Esophagus squamous epithelium (tissue), 5 donors: Measurements from ENCODE around the gene CGNL1. TPM values are rescaled to one million over a fixed set of nuclear protein-coding genes. Genes with fewer than 3 reads are reported as not detected.

Experiments
- DNase-seq: peaks from one replicate; lab custom pipeline; 2025; lab: John Stamatoyannopoulos, UW
- H3K27ac ChIP-seq, 4 donors: fragments of 200-600 bp; sonication (generic); one replicate each; pipeline ENCODE4 v1.5.1; 2016 to 2019; ENCODE audit warnings: mild to moderate bottlenecking in 1 of 4
- H3K27me3 ChIP-seq, 4 donors: fragments of 200-600 bp; sonication (generic); 1 replicate in 3 of 4; 2 replicates in 1 of 4; pipeline versions ENCODE4 v1.5.1 to v1.6.0; 2017 to 2021; ENCODE audit warnings: antibody characterized with exemption in 1 of 4
- H3K36me3 ChIP-seq, 3 donors: fragments of 200-600 bp; sonication (generic); one replicate each; pipeline ENCODE4 v1.5.1; 2016 to 2019
- H3K4me1 ChIP-seq, 3 donors: fragments of 200-600 bp; sonication (generic); one replicate each; pipeline ENCODE4 v1.5.1; 2017 to 2019
- H3K4me3 ChIP-seq, 4 donors: fragments of 200-600 bp; sonication (generic); 1 replicate in 3 of 4; 2 replicates in 1 of 4; pipeline ENCODE4 v1.5.1; 2016 to 2019; ENCODE audit warnings: mild to moderate bottlenecking in 2 of 4, moderate library complexity in 1 of 4
- H3K9me3 ChIP-seq, 3 donors: fragments of 200-600 bp; sonication (generic); one replicate each; pipeline ENCODE4 v1.5.1; 2016 to 2019
- CTCF ChIP-seq, 6 experiments: fragments of 450-650 bp in 4 of 6; fragments of 200-600 bp in 2 of 6; sonication (generic) in 2 of 6; IDR thresholded peaks; one replicate each; pipeline ENCODE4 v1.5.1; 2016 to 2019; ENCODE audit warnings: antibody characterized with exemption in 6 of 6, mild to moderate bottlenecking in 4 of 6, moderate library complexity in 4 of 6
- POLR2A ChIP-seq, 4 donors: fragments of 450-650 bp; IDR thresholded peaks; one replicate each; pipeline ENCODE4 v1.6.1; 2017; ENCODE audit warnings: antibody characterized with exemption in 4 of 4, mild to moderate bottlenecking in 4 of 4, moderate library complexity in 3 of 4
- WGBS, 2 donors: methylation state at CpG; one replicate each; pipeline ENCODE4 v1.1.5; 2018; 5-methylcytosine and 5-hydroxymethylcytosine counted together
- intact Hi-C: fragments of 100-400 bp; cut with DNase I; formaldehyde crosslinking; loops from one replicate; pipeline ENCODE4 v1.15.0; 2022
- total RNA-seq, 4 donors: library from RNA; depleted of rRNA; stranded (reverse); fragments of >200 nt; gene quantifications; one replicate each; pipeline ENCODE4 v1.1.0, GENCODE V29; 2016
- donor health status: DM: yes; HTN: yes; CAD: no.

CGNL1 gene
- total RNA-seq, 4 donors from 2014 or later: 3.8 to 14.7 (median 8.8) TPM

- Histone ChIP-seq H3K9me3 (no peaks in the 10 kb centered on the region), H3K4me3 (no peak overlapping the region), H3K27me3 (no peaks in the 10 kb centered on the region), H3K36me3 (peaks cover 0 to 7% (median 0%) of the 10 kb centered on the region in 3 donors), H3K27ac (no peak overlapping the region), H3K4me1 (no peaks in the 10 kb centered on the region)
- intact Hi-C loops: no loop called here
- TF ChIP-seq POLR2A (IDR thresholded peaks at IDR 0.05) (no peak), CTCF (IDR thresholded peaks at IDR 0.05) (no peak)
- DNase-seq: no peak
- WGBS, 2 donors: 80 to 85% methylated on average over 4 of the region's 4 CpGs
Measured at GRCh38 chr15:57456559-57456958, 80.3 kb downstream of the CGNL1 start.

GRCh38 chr15:57457726-57458125, 81.4 kb downstream of the CGNL1 start:
- WGBS, 2 donors: 72 to 89% methylated on average over 3 of the region's 3 CpGs
- Histone ChIP-seq H3K27me3 (no peaks in the 10 kb centered on the region), H3K27ac (no peak overlapping the region), H3K4me1 (no peaks in the 10 kb centered on the region), H3K9me3 (no peaks in the 10 kb centered on the region), H3K36me3 (no peaks in the 10 kb centered on the region), H3K4me3 (no peak overlapping the region)
- TF ChIP-seq CTCF (IDR thresholded peaks at IDR 0.05): no peak
- no peak for TF ChIP-seq POLR2A (IDR thresholded peaks at IDR 0.05)
- intact Hi-C loops: no loop called here
- DNase-seq: no peak

GRCh38 chr15:57458356-57458781, 82.1 kb downstream of the CGNL1 start:
- Histone ChIP-seq H3K4me1 (no peaks in the 10 kb centered on the region), H3K4me3 (no peak overlapping the region), H3K27me3 (no peaks in the 10 kb centered on the region), H3K36me3 (no peaks in the 10 kb centered on the region), H3K27ac (no peak overlapping the region), H3K9me3 (no peaks in the 10 kb centered on the region)
- no peak for DNase-seq
- intact Hi-C loops: no loop called here
- WGBS, 2 donors: 71 to 73% methylated on average over 7 of the region's 7 CpGs
- TF ChIP-seq POLR2A (IDR thresholded peaks at IDR 0.05) (no peak), CTCF (IDR thresholded peaks at IDR 0.05) (no peak)

GRCh38 chr15:57460208-57460816, 84.0 kb downstream of the CGNL1 start:
- intact Hi-C loops: no loop called here
- no peak overlapping the region for H3K4me3 ChIP-seq
- H3K27ac ChIP-seq: no peak overlapping the region
- H3K36me3 ChIP-seq: no peaks in the 10 kb centered on the region
- H3K4me1 ChIP-seq: no peaks in the 10 kb centered on the region
- H3K27me3 ChIP-seq: no peaks in the 10 kb centered on the region
- DNase-seq: no peak
- TF ChIP-seq POLR2A (IDR thresholded peaks at IDR 0.05) (no peak), CTCF (IDR thresholded peaks at IDR 0.05) (no peak)
- H3K9me3 ChIP-seq: no peaks in the 10 kb centered on the region
- WGBS, 2 donors: 81 to 88% methylated on average over 3 of the region's 3 CpGs

GRCh38 chr15:57461541-57461940, 85.2 kb downstream of the CGNL1 start:
- 80 to 84% methylated on average over 5 of the region's 5 CpGs for WGBS, 2 donors
- H3K4me3 ChIP-seq: no peak overlapping the region
- H3K4me1 ChIP-seq: no peaks in the 10 kb centered on the region
- no peak for TF ChIP-seq POLR2A (IDR thresholded peaks at IDR 0.05)
- no peak for TF ChIP-seq CTCF (IDR thresholded peaks at IDR 0.05)
- H3K9me3 ChIP-seq: no peaks in the 10 kb centered on the region
- no peak overlapping the region for H3K27ac ChIP-seq
- no peak for DNase-seq
- intact Hi-C loops: no loop called here
- no peaks in the 10 kb centered on the region for H3K27me3 ChIP-seq
- no peaks in the 10 kb centered on the region for H3K36me3 ChIP-seq
